OCI-LY1 (cell line): ENCODE data around the gene STAT5B.

ENCODE experiments used
- CTCF ChIP-seq: fragments of 200-600 bp; sonication (generic), shearing (Covaris generic); IDR thresholded peaks from 2 replicates; pipeline ENCODE4 v1.5.1; 2017; ENCODE audit warnings: mild to moderate bottlenecking, antibody characterized with exemption, low read length, moderate library complexity, mixed read lengths
- EZH2 ChIP-seq: fragments of 200-600 bp; sonication (generic), shearing (Covaris generic); IDR thresholded peaks from 2 replicates; pipeline ENCODE4 v1.8.0; 2017; ENCODE audit warnings: borderline replicate concordance, mixed run types, mild to moderate bottlenecking, antibody characterized with exemption, low read length, moderate library complexity, mixed read lengths

GRCh38 chr17:42296012-42296411, 19.8 kb upstream of the STAT5B start:
- no peak for TF ChIP-seq CTCF
- TF ChIP-seq EZH2, result no peak
